ENCODE measurements around the gene RNF212.

The RNF212 gene

DNA sequence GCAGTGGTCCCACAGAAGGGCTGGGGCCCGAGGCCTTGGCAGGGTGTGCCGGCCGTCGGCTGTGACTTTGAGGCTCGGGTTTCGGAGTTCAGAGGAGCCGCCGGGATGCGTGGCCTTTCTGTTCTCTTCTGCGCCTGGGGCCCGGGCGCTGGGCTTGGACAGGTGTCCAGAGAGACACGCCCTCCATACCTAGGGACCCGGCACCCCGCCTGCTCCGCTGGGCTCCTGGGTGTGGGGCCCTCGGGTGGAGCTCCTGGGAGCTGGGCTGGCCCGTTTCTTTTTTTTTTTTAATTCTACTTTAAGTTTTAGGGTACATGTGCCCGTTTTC lies 90.7 kb downstream of the RNF212 start:
- Histone ChIP-seq H3K36me3 (ENCODE audit: insufficient read depth) (no peaks in the 10 kb centered on the region), H4K20me1 (ENCODE audit: insufficient read depth) (no peaks in the 10 kb centered on the region), H2AFZ (ENCODE audit: low read depth) (no peak overlapping the region), H3K79me2 (ENCODE audit: insufficient read depth, low read depth) (no peaks in the 10 kb centered on the region), H3K9ac (no peak overlapping the region), H3K4me3 (IDR thresholded peaks at IDR 0.05; ENCODE audit: insufficient read depth, low read depth, low read length) (no peak overlapping the region), H3K27ac (no peak overlapping the region), H3K4me1 (ENCODE audit: low read depth, poor library complexity, severe bottlenecking) (no peaks in the 10 kb centered on the region), H3K27me3 (ENCODE audit: insufficient read depth, low read depth) (no peaks in the 10 kb centered on the region), H3K4me2 (no peak overlapping the region)
- TF ChIP-seq, protein P1, sequence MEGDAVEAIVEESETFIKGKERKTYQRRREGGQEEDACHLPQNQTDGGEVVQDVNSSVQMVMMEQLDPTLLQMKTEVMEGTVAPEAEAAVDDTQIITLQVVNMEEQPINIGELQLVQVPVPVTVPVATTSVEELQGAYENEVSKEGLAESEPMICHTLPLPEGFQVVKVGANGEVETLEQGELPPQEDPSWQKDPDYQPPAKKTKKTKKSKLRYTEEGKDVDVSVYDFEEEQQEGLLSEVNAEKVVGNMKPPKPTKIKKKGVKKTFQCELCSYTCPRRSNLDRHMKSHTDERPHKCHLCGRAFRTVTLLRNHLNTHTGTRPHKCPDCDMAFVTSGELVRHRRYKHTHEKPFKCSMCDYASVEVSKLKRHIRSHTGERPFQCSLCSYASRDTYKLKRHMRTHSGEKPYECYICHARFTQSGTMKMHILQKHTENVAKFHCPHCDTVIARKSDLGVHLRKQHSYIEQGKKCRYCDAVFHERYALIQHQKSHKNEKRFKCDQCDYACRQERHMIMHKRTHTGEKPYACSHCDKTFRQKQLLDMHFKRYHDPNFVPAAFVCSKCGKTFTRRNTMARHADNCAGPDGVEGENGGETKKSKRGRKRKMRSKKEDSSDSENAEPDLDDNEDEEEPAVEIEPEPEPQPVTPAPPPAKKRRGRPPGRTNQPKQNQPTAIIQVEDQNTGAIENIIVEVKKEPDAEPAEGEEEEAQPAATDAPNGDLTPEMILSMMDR (conservative IDR thresholded peaks at IDR 0.05; ENCODE audit: low read depth, low read length): no peak

DNA sequence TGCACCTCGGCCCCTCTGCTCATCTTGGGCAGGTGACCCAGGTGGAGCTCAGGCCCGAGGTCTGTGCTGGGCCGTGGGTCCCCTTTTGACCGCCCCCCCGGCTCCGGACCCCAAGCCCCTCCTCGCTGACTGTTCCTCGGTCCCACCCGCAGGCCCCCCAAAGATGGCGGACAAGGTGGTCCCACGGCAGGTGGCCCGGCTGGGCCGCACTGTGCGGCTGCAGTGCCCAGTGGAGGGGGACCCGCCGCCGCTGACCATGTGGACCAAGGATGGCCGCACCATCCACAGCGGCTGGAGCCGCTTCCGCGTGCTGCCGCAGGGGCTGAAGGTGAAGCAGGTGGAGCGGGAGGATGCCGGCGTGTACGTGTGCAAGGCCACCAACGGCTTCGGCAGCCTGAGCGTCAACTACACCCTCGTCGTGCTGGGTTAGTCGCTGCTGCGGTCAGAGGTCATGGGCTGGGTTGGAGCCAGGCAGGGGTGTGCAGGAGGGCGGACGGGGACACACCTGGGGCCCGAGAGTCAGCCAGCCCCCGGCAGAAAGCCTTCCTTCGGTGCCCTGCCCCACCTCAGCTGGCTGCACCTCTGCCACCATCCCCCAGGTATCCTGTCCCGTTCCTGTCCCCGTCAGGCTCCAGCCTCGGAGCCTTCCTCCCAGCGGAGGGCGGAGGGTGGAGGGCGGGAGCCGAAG lies 91.2 kb downstream of the RNF212 start:
- Histone ChIP-seq H2AFZ (ENCODE audit: low read depth) (no peak overlapping the region), H3K4me2 (no peak overlapping the region), H3K27me3 (ENCODE audit: insufficient read depth, low read depth) (no peaks in the 10 kb centered on the region), H3K27ac (no peak overlapping the region), H3K4me1 (ENCODE audit: low read depth, poor library complexity, severe bottlenecking) (no peaks in the 10 kb centered on the region), H3K9ac (no peak overlapping the region), H3K36me3 (ENCODE audit: insufficient read depth) (no peaks in the 10 kb centered on the region), H3K79me2 (ENCODE audit: insufficient read depth, low read depth) (no peaks in the 10 kb centered on the region), H3K4me3 (IDR thresholded peaks at IDR 0.05; ENCODE audit: insufficient read depth, low read depth, low read length) (no peak overlapping the region), H4K20me1 (ENCODE audit: insufficient read depth) (no peaks in the 10 kb centered on the region)
- TF ChIP-seq, protein P1 (conservative IDR thresholded peaks at IDR 0.05; ENCODE audit: low read depth, low read length): no peak

Data from KMS-11 (cell line).